Measurements from ENCODE around the gene PI4K2B.
"Not testable (repeated sequence)": the region's sequence is repeated elsewhere in the genome, so short reads cannot be mapped to it uniquely, and the experiment has no call there.

GRCh38 chr4:25214750-25215149 lies 19.1 kb upstream of the PI4K2B start:
- not testable (repeated sequence) for TF ChIP-seq POLR2A, CTCF (IDR thresholded peaks at IDR 0.05)
